GM12892 (cell line): ENCODE measurements around the gene NXF1.

Experiments used
- POLR2A ChIP-seq: IDR thresholded peaks from 2 replicates; pipeline ENCODE4 v1.6.1; 2011; ENCODE audit warnings: low read depth, low read length, control low read depth
- POLR2AphosphoS5 ChIP-seq: IDR thresholded peaks from 2 replicates; pipeline ENCODE4 v1.6.1; 2011; ENCODE audit warnings: low read depth, low read length, control low read depth
- TAF1 ChIP-seq: IDR thresholded peaks from 2 replicates; pipeline ENCODE4 v1.6.1; 2011; ENCODE audit warnings: low read depth, mild to moderate bottlenecking, control low read depth, low read length, borderline replicate concordance

- TF ChIP-seq POLR2A (no peak), TAF1 (no peak), POLR2AphosphoS5 (no peak)
These were observed 53.0 kb downstream of the NXF1 start for GRCh38 chr11:62752177-62752785.
